WTC11 (cell line): ENCODE data around the gene GGT6. TPM values are rescaled to one million over a fixed set of nuclear protein-coding genes. Genes with fewer than 3 reads are reported as not detected.

ENCODE experiments used
- ATAC-seq: fragments of 200-7000 bp; cut with Tn5 transposase; 2 replicates; pipeline ENCODE4 v1.10.0; 2021; ENCODE audit warnings: mild to moderate bottlenecking, moderate library complexity
- CTCF ChIA-PET: fragments of 300-600 bp; sonication (Branson Sonifier 250); formaldehyde crosslinking; loops from one replicate; lab custom pipeline; 2021; ENCODE audit warnings: antibody characterized with exemption; lab: Charles Lee
- POLR2A ChIA-PET: fragments of 350-600 bp; sonication (Branson Sonifier 250); formaldehyde crosslinking; loops from one replicate; lab custom pipeline; 2021; ENCODE audit warnings: antibody characterized with exemption; lab: Charles Lee
- DNase-seq: peaks from one replicate; pipeline ENCODE4 v3.0.0; 2021; ENCODE audit warnings: low spot score
- H3K27ac Mint-ChIP-seq: 2 replicates; pipeline ENCODE4 v1.8.0; 2021; ENCODE audit warnings: mixed read lengths
- H3K27me3 Mint-ChIP-seq: 2 replicates; pipeline ENCODE4 v1.8.0; 2021; ENCODE audit warnings: low read depth, mild to moderate bottlenecking, moderate library complexity, mixed read lengths
- H3K36me3 Mint-ChIP-seq: 2 replicates; pipeline ENCODE4 v1.8.0; 2021; ENCODE audit warnings: mixed read lengths
- H3K4me1 Mint-ChIP-seq: 2 replicates; pipeline ENCODE4 v1.8.0; 2022; ENCODE audit warnings: mixed read lengths
- H3K4me3 Mint-ChIP-seq: 2 replicates; pipeline ENCODE4 v1.8.0; 2021; ENCODE audit warnings: mild to moderate bottlenecking, moderate library complexity, mixed read lengths
- H3K9me3 Mint-ChIP-seq: 2 replicates; pipeline ENCODE4 v1.8.0; 2021; ENCODE audit warnings: mixed read lengths
- AR ChIP-seq: fragments of 250-450 bp; sonication (Bioruptor Pico); IDR thresholded peaks from 2 replicates; pipeline ENCODE4 v1.9.0; 2021; ENCODE audit warnings: mild to moderate bottlenecking
- ATF6 ChIP-seq: sonication (generic); formaldehyde crosslinking; IDR thresholded peaks from 2 replicates; pipeline ENCODE4 v1.8.1; 2023; ENCODE audit warnings: mild to moderate bottlenecking, missing genetic modification reagents
- ESRRA ChIP-seq: sonication (generic); formaldehyde crosslinking; IDR thresholded peaks from 2 replicates; pipeline ENCODE4 v1.8.1; 2022; ENCODE audit warnings: mild to moderate bottlenecking, missing genetic modification reagents, borderline replicate concordance
- FOXP4 ChIP-seq: sonication (generic); formaldehyde crosslinking; IDR thresholded peaks from 2 replicates; pipeline ENCODE4 v1.8.0; 2022; ENCODE audit warnings: mild to moderate bottlenecking, missing genetic modification reagents
- GABPB1 ChIP-seq: sonication (generic); formaldehyde crosslinking; IDR thresholded peaks from 2 replicates; pipeline ENCODE4 v1.8.1; 2023; ENCODE audit warnings: mild to moderate bottlenecking, missing genetic modification reagents
- HMGXB4 ChIP-seq: sonication (generic); formaldehyde crosslinking; IDR thresholded peaks from 2 replicates; pipeline ENCODE4 v1.8.1; 2023; ENCODE audit warnings: mild to moderate bottlenecking, moderate library complexity, missing genetic modification reagents
- MXD4 ChIP-seq: fragments of 250-450 bp; sonication (Bioruptor Pico); IDR thresholded peaks from 2 replicates; pipeline ENCODE4 v1.8.0; 2021; ENCODE audit warnings: mild to moderate bottlenecking, moderate library complexity, borderline replicate concordance
- NFYB ChIP-seq: sonication (generic); formaldehyde crosslinking; conservative IDR thresholded peaks from 2 replicates; pipeline ENCODE4 v1.8.0; 2022; ENCODE audit warnings: low read depth, missing genetic modification reagents
- NR2C2 ChIP-seq: sonication (generic); formaldehyde crosslinking; IDR thresholded peaks from 2 replicates; pipeline ENCODE4 v1.8.0; 2022; ENCODE audit warnings: mild to moderate bottlenecking, missing genetic modification reagents
- PRRX2 ChIP-seq: fragments of 250-450 bp; sonication (Bioruptor Pico); IDR thresholded peaks from 2 replicates; pipeline ENCODE4 v1.8.0; 2021; ENCODE audit warnings: mild to moderate bottlenecking
- SMAD3 ChIP-seq: sonication (generic); formaldehyde crosslinking; IDR thresholded peaks from 2 replicates; pipeline ENCODE4 v1.8.0; 2022; ENCODE audit warnings: missing genetic modification reagents, mild to moderate bottlenecking, borderline replicate concordance
- SMAD4 ChIP-seq: sonication (generic); formaldehyde crosslinking; IDR thresholded peaks from 2 replicates; pipeline ENCODE4 v1.8.0; 2022; ENCODE audit warnings: mild to moderate bottlenecking, missing genetic modification reagents
- TCF7 ChIP-seq: sonication (generic); formaldehyde crosslinking; IDR thresholded peaks from 2 replicates; pipeline ENCODE4 v1.8.0; 2022; ENCODE audit warnings: mild to moderate bottlenecking, low read depth, missing genetic modification reagents, moderate library complexity
- TEAD1 ChIP-seq: sonication (generic); formaldehyde crosslinking; IDR thresholded peaks from 2 replicates; pipeline ENCODE4 v1.8.0; 2022; ENCODE audit warnings: mild to moderate bottlenecking, missing genetic modification reagents
- USF2 ChIP-seq: sonication (generic); formaldehyde crosslinking; IDR thresholded peaks from 2 replicates; pipeline ENCODE4 v1.8.1; 2023; ENCODE audit warnings: mild to moderate bottlenecking, missing genetic modification reagents, moderate library complexity
- ZBTB21 ChIP-seq: sonication (generic); formaldehyde crosslinking; IDR thresholded peaks from 2 replicates; pipeline ENCODE4 v1.8.1; 2023; ENCODE audit warnings: mild to moderate bottlenecking, missing genetic modification reagents, borderline replicate concordance
- ZNF416 ChIP-seq: fragments of 250-450 bp; sonication (Bioruptor Pico); IDR thresholded peaks from 2 replicates; pipeline ENCODE4 v1.9.0; 2021; ENCODE audit warnings: mild to moderate bottlenecking, inconsistent platforms
- ZNF532 ChIP-seq: fragments of 250-450 bp; sonication (Bioruptor Pico); IDR thresholded peaks from 2 replicates; pipeline ENCODE4 v1.9.0; 2021; ENCODE audit warnings: mild to moderate bottlenecking, borderline replicate concordance
- total RNA-seq: library from RNA; stranded (reverse); gene quantifications from 3 replicates; pipeline ENCODE4 v1.2.3, GENCODE V29; 2021

The GGT6 gene
- total RNA-seq, 1 experiment from 2014 or later = 0.07 TPM

- TF ChIP-seq NFYB (CRISPR knock-in tag) = no peak
- no peak for TF ChIP-seq ATF6
- no peak for TF ChIP-seq MXD4 (CRISPR knock-in tag)
Observed at GRCh38 chr17:4555873-4556759, 4.3 kb downstream of the GGT6 start (continued).

- Mint-ChIP-seq H3K9me3 (no peaks in the 10 kb centered on the region), H3K4me1 (peaks cover 32% of the 10 kb centered on the region), H3K4me3 (peak within 1 kb of the TSS; percentile 78), H3K27ac (peak within 1 kb of the TSS; percentile 95), H3K36me3 (peaks cover 31% of the 10 kb centered on the region), H3K27me3 (peaks cover 2% of the 10 kb centered on the region; the same call in 1 of the 2 replicates)
- CTCF ChIA-PET = interaction anchor here (0.7 to 3.1 kb wide), 10 partner anchors 11 to 344 kb away, joined by 3 to 22 read pairs (median 4); partner anchors contain the start of gene C17orf107
- POLR2A ChIA-PET = interaction anchor here (1.0 kb wide), 1 partner anchor 17 kb away, joined by 3 read pairs; no protein-coding TSS in a partner anchor
- ATAC-seq (peak; percentile 90), DNase-seq (peak; percentile 94)
- TF ChIP-seq AR (CRISPR knock-in tag) (no peak), TEAD1 (0 out of 2 replicates have a peak, but pooled peaks have one; percentile 74), HMGXB4 (CRISPR knock-in tag) (peak; percentile 68; the same call in 1 of the 2 replicates), SMAD3 (CRISPR knock-in tag) (0 out of 2 replicates have a peak, but pooled peaks have one; percentile 15), SMAD4 (peak; percentile 33; the same call in 1 of the 2 replicates), TCF7 (CRISPR knock-in tag) (no peak), ESRRA (CRISPR knock-in tag) (peak; percentile 79; the same call in 1 of the 2 replicates), USF2 (CRISPR knock-in tag) (peak; percentile 76), GABPB1 (CRISPR knock-in tag) (peak; percentile 83), NFYB (CRISPR knock-in tag) (no peak; the same call in 1 of the 2 replicates), ZNF416 (CRISPR knock-in tag) (no peak), NR2C2 (CRISPR knock-in tag) (peak; percentile 63; the same call in 1 of the 2 replicates), PRRX2 (no peak), ZNF532 (CRISPR knock-in tag) (no peak), ZBTB21 (CRISPR knock-in tag) (peak; percentile 85; the same call in 1 of the 2 replicates), FOXP4 (peak; percentile 93)
Observed at GRCh38 chr17:4554997-4555799, 5.2 kb downstream of the GGT6 start, which contains the start of gene MYBBP1A. TSS of gene MYBBP1A (minus strand) at chr17:4555384. CDS start at chr17:4555324, 60 bp downstream.
